ENCODE measurements around the gene SLC7A5.

The SLC7A5 gene

DNA sequence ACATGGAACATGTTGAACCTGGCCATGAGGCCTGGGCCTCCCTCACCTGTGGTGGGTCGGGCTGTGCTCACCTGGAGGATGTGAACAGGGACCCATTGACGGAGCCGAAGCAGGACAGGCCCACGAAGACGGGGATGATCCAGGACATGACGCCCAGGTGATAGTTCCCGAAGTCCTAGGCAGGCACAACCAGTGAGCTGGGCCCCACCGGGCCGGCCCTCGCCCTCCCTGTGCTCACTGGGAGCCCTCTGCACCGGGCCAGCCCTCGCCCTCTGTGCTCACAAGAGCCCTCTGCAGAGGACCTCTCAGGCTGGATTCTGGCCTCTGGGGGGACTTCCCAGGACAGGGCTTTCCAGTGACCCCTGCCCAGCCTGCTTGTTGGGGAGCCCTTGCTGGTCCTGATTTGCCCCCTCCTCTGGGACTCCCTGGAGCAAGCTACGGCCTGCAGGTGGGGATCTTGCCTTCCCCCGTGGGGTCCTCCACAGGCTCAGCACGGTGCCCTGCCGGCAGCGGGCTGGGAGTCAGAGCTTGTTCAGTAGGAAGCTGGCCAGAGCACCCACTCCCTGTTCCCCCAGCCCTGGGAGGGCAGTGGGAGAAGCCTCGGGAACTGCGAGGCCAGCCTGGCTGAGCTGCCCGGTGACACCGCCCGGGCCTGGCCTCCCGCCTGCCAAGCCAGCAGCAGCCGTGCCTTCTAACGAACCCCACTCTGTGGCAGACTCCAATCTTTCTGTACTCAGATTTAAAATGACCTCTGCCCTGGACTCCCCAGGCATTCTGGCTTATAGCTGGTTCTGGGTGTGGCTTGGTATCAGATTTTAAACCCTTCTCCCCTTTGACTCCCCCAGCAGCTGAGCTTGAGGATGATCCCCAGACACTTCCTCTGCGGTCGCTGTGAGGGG lies 30.4 kb downstream of the SLC7A5 start:
- TF ChIP-seq, protein P1, sequence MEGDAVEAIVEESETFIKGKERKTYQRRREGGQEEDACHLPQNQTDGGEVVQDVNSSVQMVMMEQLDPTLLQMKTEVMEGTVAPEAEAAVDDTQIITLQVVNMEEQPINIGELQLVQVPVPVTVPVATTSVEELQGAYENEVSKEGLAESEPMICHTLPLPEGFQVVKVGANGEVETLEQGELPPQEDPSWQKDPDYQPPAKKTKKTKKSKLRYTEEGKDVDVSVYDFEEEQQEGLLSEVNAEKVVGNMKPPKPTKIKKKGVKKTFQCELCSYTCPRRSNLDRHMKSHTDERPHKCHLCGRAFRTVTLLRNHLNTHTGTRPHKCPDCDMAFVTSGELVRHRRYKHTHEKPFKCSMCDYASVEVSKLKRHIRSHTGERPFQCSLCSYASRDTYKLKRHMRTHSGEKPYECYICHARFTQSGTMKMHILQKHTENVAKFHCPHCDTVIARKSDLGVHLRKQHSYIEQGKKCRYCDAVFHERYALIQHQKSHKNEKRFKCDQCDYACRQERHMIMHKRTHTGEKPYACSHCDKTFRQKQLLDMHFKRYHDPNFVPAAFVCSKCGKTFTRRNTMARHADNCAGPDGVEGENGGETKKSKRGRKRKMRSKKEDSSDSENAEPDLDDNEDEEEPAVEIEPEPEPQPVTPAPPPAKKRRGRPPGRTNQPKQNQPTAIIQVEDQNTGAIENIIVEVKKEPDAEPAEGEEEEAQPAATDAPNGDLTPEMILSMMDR (IDR thresholded peaks at IDR 0.05; ENCODE audit: low read length, missing control alignments), result no peak
- no peak for DNase-seq (ENCODE audit: low read depth)
- no peak overlapping the region for H3K4me3 ChIP-seq (replicated peaks; ENCODE audit: low read depth, low read length)

DNA sequence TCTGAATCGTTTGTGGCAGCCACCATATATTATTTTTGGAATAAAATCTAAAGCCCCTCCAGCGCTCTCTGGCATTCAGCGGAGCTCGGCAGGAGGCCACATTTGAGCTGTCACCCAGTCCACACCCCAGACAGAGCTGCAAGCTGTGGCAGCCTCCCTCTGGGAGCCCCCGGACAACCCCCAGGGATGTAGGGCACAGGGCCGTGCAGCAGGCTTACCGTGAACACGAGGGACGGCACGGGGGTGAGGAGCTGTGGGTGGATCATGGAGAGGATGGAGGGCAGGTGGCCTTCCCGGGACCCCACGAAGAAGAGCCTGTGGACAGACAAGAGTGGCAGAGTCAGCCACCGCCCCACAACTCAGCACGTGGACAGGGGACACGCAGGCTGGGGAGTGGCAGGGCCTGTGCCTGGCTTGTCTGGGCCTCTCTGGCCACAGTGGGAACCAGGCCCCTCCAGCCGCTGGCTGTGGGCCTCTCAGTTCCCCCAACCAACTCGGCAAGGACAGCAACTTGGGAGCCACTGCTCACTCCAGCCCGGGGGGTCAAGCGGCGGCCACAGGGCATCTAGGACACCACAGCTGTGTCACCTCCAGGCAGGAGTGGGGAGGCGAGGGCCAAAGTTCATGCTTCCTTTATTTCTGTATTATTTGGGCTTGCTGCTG lies 31.5 kb downstream of the SLC7A5 start:
- no peak overlapping the region for H3K4me3 ChIP-seq (replicated peaks; ENCODE audit: low read depth, low read length)
- DNase-seq (ENCODE audit: low read depth), result no peak
- TF ChIP-seq, protein P1 (IDR thresholded peaks at IDR 0.05; ENCODE audit: low read length, missing control alignments), result no peak

DNA sequence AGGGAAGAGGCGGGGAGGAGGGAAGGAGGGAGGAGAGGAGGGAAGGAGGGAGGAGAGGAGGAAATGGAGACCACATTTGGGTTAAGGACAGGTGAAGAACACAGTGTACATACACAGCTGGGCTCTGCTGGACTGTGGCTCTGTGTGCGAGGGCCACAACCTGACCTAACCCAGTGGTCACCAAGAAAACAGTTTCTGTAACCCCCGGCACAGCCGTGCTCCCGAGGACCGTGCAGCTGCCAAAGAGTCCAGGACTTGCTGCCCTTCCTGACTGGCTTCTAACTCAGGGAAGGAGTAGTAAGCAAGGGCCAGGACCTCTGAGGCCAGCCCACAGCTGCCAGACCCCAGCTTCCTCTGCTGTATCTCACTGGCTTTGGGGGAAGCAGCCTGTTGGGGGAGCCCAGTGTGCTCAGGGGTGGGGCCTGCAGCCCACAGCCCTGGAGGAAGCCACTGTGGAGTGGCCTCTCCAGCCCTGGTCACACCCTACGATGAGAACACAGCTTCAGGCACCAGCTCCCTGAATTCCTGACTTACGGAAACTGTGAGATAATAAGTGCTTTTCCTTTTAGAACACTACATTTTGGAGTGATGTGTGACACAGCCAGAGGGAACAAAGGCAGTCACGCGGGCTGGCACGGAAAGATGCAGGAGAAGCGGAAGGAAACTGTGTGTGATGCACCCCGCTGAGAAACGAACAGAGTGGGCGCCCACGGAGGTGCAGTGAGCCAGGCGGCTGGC lies 32.3 kb downstream of the SLC7A5 start:
- H3K4me3 ChIP-seq (replicated peaks; ENCODE audit: low read depth, low read length), result no peak overlapping the region
- TF ChIP-seq, protein P1 (IDR thresholded peaks at IDR 0.05; ENCODE audit: low read length, missing control alignments), result no peak
- peak; percentile 43 for DNase-seq (ENCODE audit: low read depth)

DNA sequence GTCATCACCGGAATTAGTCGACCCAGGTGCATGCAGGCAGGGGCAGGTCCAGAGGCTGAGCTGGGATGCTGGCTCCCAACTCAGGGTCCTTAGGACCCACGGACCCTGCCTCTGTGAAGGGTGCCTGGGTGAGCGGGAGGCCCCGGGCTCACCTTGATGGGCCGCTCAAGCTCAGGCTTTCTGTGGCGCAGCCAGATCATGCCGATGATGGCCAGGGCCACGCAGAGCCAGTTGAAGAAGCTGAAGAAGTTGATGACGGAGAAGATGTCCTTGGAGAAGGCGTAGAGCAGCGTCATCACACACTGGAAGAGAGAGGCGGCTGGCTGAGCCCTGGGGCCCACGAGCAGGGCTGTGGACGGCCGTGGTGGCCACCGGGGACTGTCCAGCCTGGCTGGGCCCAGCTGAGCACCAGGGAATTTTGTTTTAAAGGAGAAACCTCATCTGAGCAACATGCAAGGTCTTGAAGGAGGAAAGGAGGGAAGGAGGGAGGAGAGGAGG lies 32.9 kb downstream of the SLC7A5 start:
- H3K4me3 ChIP-seq (replicated peaks; ENCODE audit: low read depth, low read length), result no peak overlapping the region
- no peak for DNase-seq (ENCODE audit: low read depth)
- TF ChIP-seq, protein P1 (IDR thresholded peaks at IDR 0.05; ENCODE audit: low read length, missing control alignments), result no peak

DNA sequence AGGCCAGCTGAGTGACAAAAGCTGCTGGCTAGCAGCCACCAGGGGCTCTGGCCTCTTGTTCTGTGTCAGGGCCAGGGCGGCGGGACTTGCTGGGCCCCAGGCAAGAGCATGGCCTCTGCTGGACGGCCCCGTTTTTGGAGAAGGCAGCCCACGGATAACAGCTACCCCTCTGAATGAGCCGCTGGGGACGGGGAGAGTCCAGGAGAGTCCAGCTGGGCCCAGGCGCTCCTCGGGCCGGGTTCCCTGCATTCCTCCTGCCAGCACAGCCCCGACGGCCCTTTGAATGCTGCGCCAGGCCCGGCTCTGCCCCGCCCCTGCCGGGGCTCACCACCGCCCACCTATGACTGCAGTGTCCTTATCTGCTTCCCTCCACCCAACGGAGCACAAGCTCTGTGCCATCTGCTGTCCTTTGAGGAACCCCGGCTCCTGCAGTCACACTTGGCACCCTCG lies 33.4 kb downstream of the SLC7A5 start:
- H3K4me3 ChIP-seq (replicated peaks; ENCODE audit: low read depth, low read length), result no peak overlapping the region
- TF ChIP-seq, protein P1 (IDR thresholded peaks at IDR 0.05; ENCODE audit: low read length, missing control alignments), result no peak

DNA sequence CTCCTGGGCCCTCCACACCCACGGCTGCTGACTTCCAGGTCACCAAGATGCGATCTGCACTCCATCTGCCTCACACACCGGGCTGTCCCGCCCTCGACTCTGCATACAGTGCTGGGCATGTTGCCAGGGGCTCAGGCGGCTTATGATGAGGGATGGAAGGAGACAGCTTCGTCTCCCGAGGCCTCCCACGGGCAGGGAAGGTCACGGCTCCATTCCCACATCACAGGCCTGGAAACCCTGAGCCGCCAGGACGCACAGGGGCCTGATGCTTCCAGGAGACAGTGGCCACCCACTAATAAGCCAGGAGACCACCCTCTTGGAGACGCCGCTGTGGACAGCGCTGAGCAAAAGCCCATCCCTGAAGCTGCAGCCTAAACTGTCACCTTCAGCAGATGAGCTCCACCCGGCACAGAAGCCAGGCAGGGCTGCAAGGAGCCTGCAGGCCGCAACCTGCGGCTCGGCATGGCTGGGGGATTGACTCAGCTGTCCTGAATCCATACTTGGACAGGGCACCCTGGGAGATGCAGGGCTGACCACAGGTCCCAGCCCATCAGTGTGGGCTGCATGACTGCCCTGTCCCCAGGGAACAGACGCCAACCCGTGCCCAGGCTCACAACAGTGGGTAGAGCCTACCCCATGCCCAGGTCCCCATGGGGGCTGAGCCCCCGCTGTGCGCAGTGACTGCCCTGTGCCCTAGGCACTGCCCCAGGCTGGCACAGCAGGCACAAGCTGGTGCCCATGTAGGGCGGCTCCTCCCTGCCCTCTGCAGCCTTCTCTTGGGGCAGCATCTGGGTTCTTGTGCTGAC lies 34.4 kb downstream of the SLC7A5 start:
- peak; percentile 29 for DNase-seq (ENCODE audit: low read depth)
- TF ChIP-seq, protein P1 (IDR thresholded peaks at IDR 0.05; ENCODE audit: low read length, missing control alignments), result no peak
- no peak overlapping the region for H3K4me3 ChIP-seq (replicated peaks; ENCODE audit: low read depth, low read length)

More for the DNA sequence above, 33.4 kb downstream of the SLC7A5 start:
- DNase-seq (ENCODE audit: low read depth), result no peak

Measured in fibroblast of pulmonary artery (primary cell).